Transverse colon (tissue), 4 donors: ENCODE results near the gene CBLB. TPM values are rescaled to one million over a fixed set of nuclear protein-coding genes. Genes with fewer than 3 reads are reported as not detected.

Experiments
- DNase-seq: peaks from one replicate; pipeline ENCODE4 v3.0.0-alpha.2; 2019
- H3K27ac ChIP-seq, 4 donors: fragments of 200-600 bp; sonication (generic); 2 replicates each; pipeline ENCODE4 v1.5.1; 2016 to 2018; ENCODE audit warnings: inconsistent platforms in 4 of 4
- H3K27me3 ChIP-seq: fragments of 200-600 bp; sonication (generic); 2 replicates; pipeline ENCODE4 v1.5.1; 2017; ENCODE audit warnings: inconsistent platforms
- H3K36me3 ChIP-seq, 4 donors: fragments of 200-600 bp; sonication (generic); 2 replicates each; pipeline ENCODE4 v1.5.1; 2017 to 2019; ENCODE audit warnings: inconsistent platforms in 4 of 4
- H3K4me1 ChIP-seq, 4 donors: fragments of 200-600 bp; sonication (generic); 2 replicates each; pipeline ENCODE4 v1.5.1; 2017 to 2020; ENCODE audit warnings: inconsistent platforms in 4 of 4
- H3K4me3 ChIP-seq, 4 donors: fragments of 200-600 bp; sonication (generic); 1 replicate in 1 of 4; 2 replicates in 3 of 4; pipeline versions ENCODE4 v1.5.1 to v1.6.1; 2017 to 2019; ENCODE audit warnings: inconsistent platforms in 4 of 4
- H3K9me3 ChIP-seq, 2 donors: fragments of 200-600 bp; sonication (generic); 2 replicates each; pipeline ENCODE4 v1.5.1; 2017 to 2019; ENCODE audit warnings: inconsistent platforms in 2 of 2
- CTCF ChIP-seq, 5 experiments: fragments of 200-600 bp in 3 of 5; fragments of 450-650 bp in 2 of 5; sonication (generic) in 3 of 5; IDR thresholded peaks; 1 replicate in 2 of 5; 2 replicates in 3 of 5; pipeline ENCODE4 v1.5.1; 2016 to 2017; ENCODE audit warnings: antibody characterized with exemption in 5 of 5, inconsistent platforms in 3 of 5, mild to moderate bottlenecking in 2 of 5, moderate library complexity in 1 of 5
- EP300 ChIP-seq: sonication (generic); formaldehyde crosslinking; IDR thresholded peaks from one replicate; pipeline ENCODE4 v1.6.1; 2017; ENCODE audit warnings: antibody characterized with exemption, low read depth
- POLR2A ChIP-seq: fragments of 450-650 bp; IDR thresholded peaks from one replicate; pipeline ENCODE4 v1.6.1; 2016; ENCODE audit warnings: antibody characterized with exemption, mild to moderate bottlenecking, moderate library complexity
- POLR2AphosphoS5 ChIP-seq, 3 donors: sonication (generic); formaldehyde crosslinking; IDR thresholded peaks; one replicate each; pipeline ENCODE4 v1.6.1; 2016; ENCODE audit warnings: antibody characterized with exemption in 3 of 3
- WGBS, 2 donors: methylation state at CpG; one replicate each; pipeline ENCODE4 v1.1.5; 2018; ENCODE audit warnings: low coverage in 1 of 2; 5-methylcytosine and 5-hydroxymethylcytosine counted together
- in situ Hi-C, 4 donors: fragments of 200-750 bp; cut with MboI; loops; one replicate each; pipeline versions ENCODE4 v1.15.0 to v1.15.1; 2017; ENCODE audit warnings: low sequenced_read_pairs in 3 of 4, low pct_ligation_motif_present in 1 of 4, low pct_unique_long_range_greater_than_20kb in 1 of 4
- intact Hi-C: fragments of 100-400 bp; cut with DNase I; formaldehyde crosslinking; loops from one replicate; pipeline ENCODE4 v1.15.1; 2023; ENCODE audit warnings: low total_unique reads
- total RNA-seq, 4 donors: library from RNA; depleted of rRNA; stranded (reverse); fragments of >200 nt; gene quantifications; one replicate each; pipeline ENCODE4 v1.1.0, GENCODE V29; 2016

Gene CBLB
- total RNA-seq, 4 donors from 2014 or later, result 25.1 to 76.2 (median 63.6) TPM

- Histone ChIP-seq H3K27ac (no peak overlapping the region), H3K36me3 (no peaks in the 10 kb centered on the region), H3K4me1 (no peaks in the 10 kb centered on the region), H3K27me3 (no peaks in the 10 kb centered on the region), H3K9me3 (no peaks in the 10 kb centered on the region), H3K4me3 (no peak overlapping the region)
- intact Hi-C loops (loop anchor here (5.0 kb wide), 1 partner anchor 1110 kb away; no protein-coding TSS in a partner anchor), in situ Hi-C loops (no loop called here)
- TF ChIP-seq POLR2A, result no peak
- TF ChIP-seq EP300, result no peak
- no peak for TF ChIP-seq POLR2AphosphoS5 (IDR thresholded peaks at IDR 0.05)
- TF ChIP-seq CTCF (IDR thresholded peaks at IDR 0.05), result no peak
- DNase-seq, result no peak
Measured at GRCh38 chr3:105622169-105622568, 246.6 kb downstream of the CBLB start.

GRCh38 chr3:105620236-105620635 is 248.6 kb downstream of the CBLB start:
- Histone ChIP-seq H3K27ac (no peak overlapping the region), H3K36me3 (no peaks in the 10 kb centered on the region), H3K27me3 (no peaks in the 10 kb centered on the region), H3K4me1 (no peaks in the 10 kb centered on the region), H3K4me3 (no peak overlapping the region), H3K9me3 (no peaks in the 10 kb centered on the region)
- intact Hi-C loops (loop anchor here (5.0 kb wide), 1 partner anchor 1108 kb away; no protein-coding TSS in a partner anchor), in situ Hi-C loops (no loop called here)
- DNase-seq, result no peak
- WGBS, 2 donors, result 79 to 100% methylated on average over 1 to 2 of the region's 2 CpGs
- no peak for TF ChIP-seq POLR2A
- TF ChIP-seq POLR2AphosphoS5 (IDR thresholded peaks at IDR 0.05), result no peak
- TF ChIP-seq EP300, result no peak
- TF ChIP-seq CTCF (IDR thresholded peaks at IDR 0.05), result no peak

DNA sequence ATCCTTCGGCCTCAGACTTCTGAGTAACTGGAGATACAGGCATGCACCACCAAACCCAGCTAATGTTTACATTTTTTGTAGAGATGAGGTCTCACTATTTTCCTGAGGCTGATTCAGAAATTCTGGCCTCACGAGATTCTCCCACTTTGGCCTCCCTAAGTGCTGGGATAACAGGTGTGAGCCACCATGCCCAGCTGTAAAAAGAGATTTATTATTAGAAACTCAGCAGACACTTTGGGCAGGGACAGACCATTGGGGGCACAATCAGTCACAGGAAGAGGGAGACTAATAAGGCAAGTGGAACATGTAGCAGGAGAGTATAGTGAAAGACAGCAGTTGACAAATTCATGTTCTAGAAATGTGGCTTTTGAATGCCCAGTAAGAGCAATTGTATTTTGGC is 249.2 kb downstream of the CBLB start:
- in situ Hi-C loops (no loop called here), intact Hi-C loops (loop anchor here (5.0 kb wide), 1 partner anchor 1107 kb away; no protein-coding TSS in a partner anchor)
- no peak for DNase-seq
- Histone ChIP-seq H3K27ac (no peak overlapping the region), H3K27me3 (no peaks in the 10 kb centered on the region), H3K4me1 (no peaks in the 10 kb centered on the region), H3K36me3 (no peaks in the 10 kb centered on the region), H3K9me3 (no peaks in the 10 kb centered on the region), H3K4me3 (no peak overlapping the region)
- 90 to 100% methylated on average over 1 to 2 of the region's 2 CpGs for WGBS, 2 donors
- TF ChIP-seq CTCF (IDR thresholded peaks at IDR 0.05) (no peak), EP300 (no peak), POLR2A (no peak), POLR2AphosphoS5 (IDR thresholded peaks at IDR 0.05) (no peak)

DNA sequence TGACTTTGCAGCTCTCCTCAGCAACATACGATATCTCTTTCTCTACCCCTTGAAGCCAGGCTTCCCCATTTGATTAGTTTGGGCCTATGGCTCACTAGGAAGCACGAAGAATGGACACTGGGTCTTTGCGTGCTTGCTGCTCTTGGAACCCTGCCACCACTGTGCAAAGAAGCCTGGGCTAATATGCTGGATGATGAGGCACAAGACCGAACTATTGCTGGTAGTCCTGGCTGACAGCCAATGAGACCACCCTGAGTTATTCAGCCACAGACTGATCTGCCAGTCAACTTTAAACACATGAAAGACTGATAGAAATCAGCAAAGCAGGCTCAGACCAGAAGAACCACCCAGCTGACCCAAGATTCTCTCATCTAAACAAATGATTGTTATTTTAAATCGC is 250.3 kb downstream of the CBLB start:
- no peaks in the 10 kb centered on the region for H3K36me3 ChIP-seq
- intact Hi-C loops (no loop called here), in situ Hi-C loops (no loop called here)
- 83 to 90% methylated on average over 2 to 5 of the region's 5 CpGs for WGBS, 2 donors
- no peaks in the 10 kb centered on the region for H3K27me3 ChIP-seq
- TF ChIP-seq POLR2A, result no peak
- no peak for TF ChIP-seq POLR2AphosphoS5 (IDR thresholded peaks at IDR 0.05)
- TF ChIP-seq EP300, result no peak
- H3K4me3 ChIP-seq, result no peak overlapping the region
- H3K4me1 ChIP-seq, result no peaks in the 10 kb centered on the region
- H3K27ac ChIP-seq, result no peak overlapping the region
- H3K9me3 ChIP-seq, result no peaks in the 10 kb centered on the region
- no peak for DNase-seq
